ENCODE data around the gene RBBP5.
A peak's percentile ranks its signal among the peaks of the same experiment; 100 is the strongest.
"Not testable (repeated sequence)": the region's sequence is repeated elsewhere in the genome, so short reads cannot be mapped to it uniquely, and the experiment has no call there.

Gene RBBP5

GRCh38 chr1:205121660-205122488, at the start of gene RBBP5:
Gene RBBP5, minus strand, starts transcription at chr1:205121978. Its CDS starts 105 bp downstream, at chr1:205121873.
- peak; percentile 96 for DNase-seq

GRCh38 chr1:205171369-205171768, 49.6 kb upstream of the RBBP5 start:
- peak; percentile 2 for DNase-seq

GRCh38 chr1:205170532-205171269, 48.9 kb upstream of the RBBP5 start:
- no peak for DNase-seq

GRCh38 chr1:205169248-205169647, 47.5 kb upstream of the RBBP5 start:
- DNase-seq, result no peak

GRCh38 chr1:205168291-205168690, 46.5 kb upstream of the RBBP5 start:
- no peak for DNase-seq

GRCh38 chr1:205162301-205162700, 40.5 kb upstream of the RBBP5 start:
- no peak for DNase-seq

GRCh38 chr1:205161076-205161475, 39.3 kb upstream of the RBBP5 start:
- no peak for DNase-seq

- no peak for DNase-seq
Observed at GRCh38 chr1:205158048-205158616, 36.4 kb upstream of the RBBP5 start.

GRCh38 chr1:205155665-205156377, 34.0 kb upstream of the RBBP5 start:
- DNase-seq, result not testable (repeated sequence)

GRCh38 chr1:205152505-205152904, 30.7 kb upstream of the RBBP5 start:
- no peak for DNase-seq

GRCh38 chr1:205150651-205151428, 29.1 kb upstream of the RBBP5 start:
- DNase-seq, result no peak

GRCh38 chr1:205147191-205147835, 25.5 kb upstream of the RBBP5 start:
- no peak for DNase-seq

- no peak for DNase-seq
Observed at GRCh38 chr1:205144751-205145150, 23.0 kb upstream of the RBBP5 start.

- DNase-seq, result no peak
Observed at GRCh38 chr1:205144046-205144720, 22.4 kb upstream of the RBBP5 start.

- DNase-seq, result no peak
Observed at GRCh38 chr1:205142102-205142469, 20.3 kb upstream of the RBBP5 start.

- DNase-seq, result peak; percentile 65
Observed at GRCh38 chr1:205141236-205142101, 19.7 kb upstream of the RBBP5 start.

GRCh38 chr1:205140113-205140512, 18.3 kb upstream of the RBBP5 start:
- DNase-seq, result no peak

- DNase-seq, result no peak
Observed at GRCh38 chr1:205137901-205138300, 16.1 kb upstream of the RBBP5 start.

- DNase-seq, result no peak
Observed at GRCh38 chr1:205133287-205133686, 11.5 kb upstream of the RBBP5 start.

- DNase-seq, result no peak
Observed at GRCh38 chr1:205129447-205130029, 7.8 kb upstream of the RBBP5 start.

Measured in CD4-positive, alpha-beta T cell treated with Interleukin-21 for 1 hour (primary cell).